Measurements from ENCODE around the gene KRTAP10-5. TPM values are rescaled to one million over a fixed set of nuclear protein-coding genes. Genes with fewer than 3 reads are reported as not detected.

Gene KRTAP10-5
- total RNA-seq, 1 donor from 2014 or later = not detected

DNA sequence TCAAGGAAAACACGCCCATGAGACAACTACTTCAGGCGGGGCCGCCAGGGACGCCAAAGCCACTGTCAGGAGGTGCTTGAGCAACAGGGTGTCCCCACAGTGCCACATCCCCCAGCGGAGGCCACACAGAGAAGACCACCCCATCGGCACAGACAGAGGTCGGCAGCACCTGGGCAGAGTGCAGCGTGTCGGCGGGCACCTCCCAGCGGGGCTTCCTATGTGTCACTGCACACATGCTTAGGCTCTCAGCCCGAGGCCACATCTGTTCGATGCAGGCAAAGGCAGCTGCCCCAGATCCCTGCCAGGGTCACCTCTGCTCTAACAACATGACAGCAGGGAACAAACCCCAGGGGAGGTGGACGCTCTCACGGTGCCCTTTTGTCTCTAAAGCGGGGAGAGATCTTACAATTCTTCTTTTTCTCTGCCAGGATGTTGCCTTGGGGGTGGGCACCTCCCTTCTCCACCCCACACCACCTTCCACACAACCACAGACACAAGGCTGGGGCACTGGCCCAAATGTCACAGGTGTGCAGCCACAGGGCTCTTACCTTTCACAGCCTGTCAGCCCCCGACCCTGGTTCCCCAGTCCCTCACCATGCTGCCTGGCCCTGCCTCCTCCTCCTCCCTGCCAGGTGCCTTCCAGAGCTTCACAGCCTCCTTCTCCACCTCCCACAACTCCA, 35.6 kb upstream of the KRTAP10-5 start:
- Histone ChIP-seq H3K36me3 (no peaks in the 10 kb centered on the region), H3K27me3 (no peaks in the 10 kb centered on the region), H3K9me3 (no peaks in the 10 kb centered on the region), H3K27ac (no peak overlapping the region), H3K4me1 (no peaks in the 10 kb centered on the region), H3K4me3 (no peak overlapping the region)
- DNase-seq (ENCODE audit: low spot score in 2 of 2) = no peak
- intact Hi-C loops (cut with DNase I) = no loop called here
- TF ChIP-seq, protein P1, sequence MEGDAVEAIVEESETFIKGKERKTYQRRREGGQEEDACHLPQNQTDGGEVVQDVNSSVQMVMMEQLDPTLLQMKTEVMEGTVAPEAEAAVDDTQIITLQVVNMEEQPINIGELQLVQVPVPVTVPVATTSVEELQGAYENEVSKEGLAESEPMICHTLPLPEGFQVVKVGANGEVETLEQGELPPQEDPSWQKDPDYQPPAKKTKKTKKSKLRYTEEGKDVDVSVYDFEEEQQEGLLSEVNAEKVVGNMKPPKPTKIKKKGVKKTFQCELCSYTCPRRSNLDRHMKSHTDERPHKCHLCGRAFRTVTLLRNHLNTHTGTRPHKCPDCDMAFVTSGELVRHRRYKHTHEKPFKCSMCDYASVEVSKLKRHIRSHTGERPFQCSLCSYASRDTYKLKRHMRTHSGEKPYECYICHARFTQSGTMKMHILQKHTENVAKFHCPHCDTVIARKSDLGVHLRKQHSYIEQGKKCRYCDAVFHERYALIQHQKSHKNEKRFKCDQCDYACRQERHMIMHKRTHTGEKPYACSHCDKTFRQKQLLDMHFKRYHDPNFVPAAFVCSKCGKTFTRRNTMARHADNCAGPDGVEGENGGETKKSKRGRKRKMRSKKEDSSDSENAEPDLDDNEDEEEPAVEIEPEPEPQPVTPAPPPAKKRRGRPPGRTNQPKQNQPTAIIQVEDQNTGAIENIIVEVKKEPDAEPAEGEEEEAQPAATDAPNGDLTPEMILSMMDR (IDR thresholded peaks at IDR 0.05) = no peak

DNA sequence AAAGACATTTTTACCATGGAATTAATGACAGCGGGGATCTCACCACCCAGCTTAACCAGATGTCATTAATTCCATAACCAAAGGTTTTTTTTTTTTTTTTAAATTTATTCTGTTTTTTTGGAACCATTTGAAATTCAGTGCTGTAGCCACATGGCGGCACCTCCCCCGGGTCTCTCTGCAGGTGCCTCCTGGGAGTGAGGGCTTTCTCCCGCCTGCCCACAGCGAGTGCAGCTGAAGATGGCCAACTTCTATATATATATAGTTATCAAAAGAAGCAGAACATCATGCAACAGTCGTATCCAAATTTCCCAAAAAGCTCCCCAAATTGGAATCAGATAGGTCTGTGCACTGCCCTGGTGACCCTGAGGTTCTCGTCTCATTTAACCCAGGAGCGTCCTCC, 35.1 kb upstream of the KRTAP10-5 start:
- Histone ChIP-seq H3K36me3 (no peaks in the 10 kb centered on the region), H3K27ac (no peak overlapping the region), H3K9me3 (no peaks in the 10 kb centered on the region), H3K27me3 (no peaks in the 10 kb centered on the region), H3K4me1 (no peaks in the 10 kb centered on the region), H3K4me3 (no peak overlapping the region)
- DNase-seq (ENCODE audit: low spot score in 2 of 2) = no peak
- intact Hi-C loops (cut with DNase I) = no loop called here
- TF ChIP-seq, protein P1 (IDR thresholded peaks at IDR 0.05) = no peak

DNA sequence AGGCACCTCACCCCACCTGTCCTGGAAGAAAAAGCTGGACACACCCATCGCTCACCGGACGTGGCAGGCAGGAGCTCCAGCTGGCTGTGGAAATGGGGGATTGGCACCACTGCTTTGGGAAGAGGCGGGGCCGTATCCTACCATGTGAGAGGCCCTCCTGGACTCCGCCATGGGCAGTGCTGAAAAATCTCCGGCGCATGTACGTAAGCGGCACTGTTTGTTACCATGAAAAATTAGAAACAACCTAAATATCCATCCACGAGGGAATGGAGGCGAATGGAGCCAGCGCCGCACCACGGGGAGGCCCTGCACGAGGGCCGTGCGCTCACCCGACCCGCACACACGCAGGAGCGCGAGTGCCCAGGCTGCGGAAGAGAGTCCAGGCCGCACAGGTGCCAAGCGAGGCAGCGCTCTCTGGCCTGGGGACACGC, 34.6 kb upstream of the KRTAP10-5 start:
- H3K4me3 ChIP-seq = no peak overlapping the region
- no peaks in the 10 kb centered on the region for H3K36me3 ChIP-seq
- no peaks in the 10 kb centered on the region for H3K4me1 ChIP-seq
- intact Hi-C loops (cut with DNase I) = no loop called here
- no peaks in the 10 kb centered on the region for H3K27me3 ChIP-seq
- TF ChIP-seq, protein P1 (IDR thresholded peaks at IDR 0.05) = no peak
- no peaks in the 10 kb centered on the region for H3K9me3 ChIP-seq
- DNase-seq (ENCODE audit: low spot score in 2 of 2) = no peak
- no peak overlapping the region for H3K27ac ChIP-seq

DNA sequence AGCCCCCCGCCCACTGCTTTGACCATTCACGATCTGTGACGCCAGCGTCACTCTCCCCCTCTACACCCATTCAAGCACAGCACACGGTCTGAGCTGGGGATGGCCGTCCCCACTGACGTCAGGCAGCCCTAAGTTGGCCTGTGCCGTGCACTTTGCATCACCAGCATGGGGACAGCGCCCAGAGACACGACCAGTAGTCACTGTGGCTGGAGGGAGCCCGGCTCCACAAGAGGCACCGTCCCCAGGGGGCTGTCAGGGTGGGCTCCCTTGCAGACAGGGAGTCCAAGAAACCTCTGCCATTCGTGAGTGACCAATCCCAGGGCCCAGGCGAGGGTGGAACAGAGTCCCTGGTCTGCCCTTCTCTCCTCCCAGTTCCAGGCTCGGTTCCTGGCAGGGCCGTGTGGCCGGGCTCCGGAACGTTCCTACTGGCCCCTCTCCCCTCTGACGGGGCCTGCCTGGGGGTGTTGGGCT, 33.8 kb upstream of the KRTAP10-5 start:
- Histone ChIP-seq H3K4me3 (no peak overlapping the region), H3K27me3 (no peaks in the 10 kb centered on the region), H3K27ac (no peak overlapping the region), H3K36me3 (no peaks in the 10 kb centered on the region), H3K4me1 (no peaks in the 10 kb centered on the region), H3K9me3 (no peaks in the 10 kb centered on the region)
- TF ChIP-seq, protein P1 (IDR thresholded peaks at IDR 0.05) = no peak
- DNase-seq (ENCODE audit: low spot score in 2 of 2) = no peak
- intact Hi-C loops (cut with DNase I) = no loop called here

DNA sequence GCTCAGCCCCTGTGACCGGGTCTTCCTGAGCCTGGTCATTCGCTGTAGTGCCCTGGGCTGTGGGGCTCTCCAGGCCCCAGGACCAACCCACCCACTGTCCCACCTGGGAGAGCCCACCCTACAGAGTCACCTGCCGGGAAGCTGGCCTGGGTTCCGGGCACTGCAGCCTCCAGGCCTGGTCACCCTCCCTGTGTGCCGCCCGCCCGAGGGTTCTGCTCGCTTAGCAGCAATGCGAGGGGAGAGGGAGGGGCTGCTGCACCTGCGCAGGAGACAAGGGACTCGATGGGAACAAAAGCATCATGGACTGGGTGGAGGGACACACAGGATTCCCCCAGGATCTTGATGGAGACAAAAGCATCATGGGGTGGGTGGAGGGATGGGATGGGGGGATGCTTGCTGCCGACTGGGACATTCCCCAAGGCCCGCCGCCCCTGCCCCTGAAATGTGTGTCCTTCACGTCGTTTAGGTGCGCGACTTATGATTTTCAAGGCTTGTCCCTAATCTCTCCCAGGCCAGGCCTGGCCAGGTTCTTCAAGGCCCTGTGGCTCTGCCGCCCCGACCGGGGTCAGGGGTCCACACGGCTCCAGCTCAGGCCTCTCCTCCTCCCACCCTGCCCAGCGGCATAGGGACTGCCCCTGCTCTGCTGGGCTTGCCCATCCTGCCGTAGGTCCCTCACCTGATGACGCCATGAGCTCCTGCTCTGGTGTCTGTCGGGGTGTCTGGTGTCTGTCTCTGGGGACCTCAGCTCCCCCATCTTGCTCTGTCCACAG, 33.2 kb upstream of the KRTAP10-5 start:
- no peak overlapping the region for H3K4me3 ChIP-seq
- H3K27ac ChIP-seq = no peak overlapping the region
- H3K36me3 ChIP-seq = no peaks in the 10 kb centered on the region
- no peaks in the 10 kb centered on the region for H3K9me3 ChIP-seq
- intact Hi-C loops (cut with DNase I) = no loop called here
- no peaks in the 10 kb centered on the region for H3K27me3 ChIP-seq
- no peak for DNase-seq (ENCODE audit: low spot score in 2 of 2)
- TF ChIP-seq, protein P1 (IDR thresholded peaks at IDR 0.05) = no peak
- H3K4me1 ChIP-seq = no peaks in the 10 kb centered on the region
